ENCODE data around the gene ARHGAP12. TPM values are rescaled to one million over a fixed set of nuclear protein-coding genes. Genes with fewer than 3 reads are reported as not detected.

ARHGAP12 gene
- total RNA-seq (2021) (34.1 to 39.5 TPM (median 36.9 TPM) in 3 replicates), Bru-seq, nascent RNA (percentile 87 among the genes with signal in this experiment)
- long read RNA-seq, experiment 1, full-length matches to known transcripts, result 26 of 78 reads
- long read RNA-seq, experiment 1, partial matches to known transcripts, result 17 of 78 reads
- long read RNA-seq, experiment 1, other reads (novel, unspliced or antisense), result 35 of 78 reads
- long read RNA-seq, experiment 2, full-length matches to known transcripts, result 5 of 56 reads
- long read RNA-seq, experiment 2, partial matches to known transcripts, result 10 of 56 reads
- long read RNA-seq, experiment 2, other reads (novel, unspliced or antisense), result 41 of 56 reads
- long read RNA-seq, experiment 3, partial matches to known transcripts, result 1 of 4 reads
- long read RNA-seq, experiment 3, other reads (novel, unspliced or antisense), result 3 of 4 reads

DNA sequence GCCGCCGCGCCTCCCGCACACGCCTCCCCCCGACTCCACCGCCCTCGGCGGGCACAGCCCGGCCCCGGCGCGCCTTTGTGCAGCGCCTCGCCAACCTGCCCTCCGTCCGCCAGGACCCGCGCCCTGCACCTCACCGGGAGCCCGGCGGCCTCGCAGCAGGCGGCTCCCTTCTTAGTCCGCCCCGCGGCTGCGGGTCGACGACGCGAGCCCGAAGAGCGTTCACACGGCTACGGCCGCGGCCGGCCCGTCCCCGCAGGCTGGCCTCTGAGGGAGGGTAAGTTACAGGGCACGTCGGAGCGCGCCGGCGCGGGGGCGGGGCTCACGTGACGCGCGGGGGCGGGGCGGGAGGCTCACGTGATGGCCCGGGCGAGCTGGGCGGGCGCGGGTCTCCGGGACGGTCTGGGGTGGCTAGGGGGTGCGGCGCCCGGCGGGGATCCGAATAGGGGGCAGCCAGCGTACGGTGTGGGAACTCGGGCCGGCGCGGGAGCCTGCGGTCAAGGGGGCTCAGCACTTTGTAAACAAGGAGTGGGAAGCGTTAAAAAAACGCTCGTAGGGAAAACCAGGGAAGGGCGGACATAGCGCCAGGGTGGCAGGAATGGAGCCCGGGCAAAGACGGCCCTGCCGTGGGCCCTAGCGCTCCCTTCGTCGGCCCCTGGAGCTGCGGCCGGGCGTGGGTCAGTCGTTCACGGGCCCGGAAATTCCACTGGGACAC, at the start of gene ARHGAP12:
Gene ARHGAP12, minus strand, starts transcription at position 283 of the 712 bp plus-strand sequence. CDS start 19,976 bp downstream, outside the sequence.
- Mint-ChIP-seq H3K36me3 (peaks cover 6% of the 10 kb centered on the region), H3K27ac (peak within 1 kb of the TSS; percentile 91), H3K4me3 (peak within 1 kb of the TSS; percentile 92), H3K9me3 (peaks cover 6% of the 10 kb centered on the region), H3K27me3 (ENCODE audit: low read depth) (no peaks in the 10 kb centered on the region), H3K4me1 (peaks cover 38% of the 10 kb centered on the region)
- ATAC-seq (peak; percentile 80), DNase-seq (ENCODE audit: low spot score) (peak; percentile 90)
- ChIA-PET CTCF (interaction anchor here (0.9 to 1.7 kb wide), 2 partner anchors 67 to 76 kb away, joined by 4 to 7 read pairs; no protein-coding TSS in a partner anchor), POLR2A (interaction anchor here (1.5 kb wide), 1 partner anchor 169 kb away, joined by 4 read pairs; no protein-coding TSS in a partner anchor)
- no peak; the same call in 1 of the 2 replicates for TF ChIP-seq ZNF232 (CRISPR knock-in tag; IDR thresholded peaks at IDR 0.05)
- peak; percentile 89 for TF ChIP-seq SP1 (CRISPR knock-in tag; conservative IDR thresholded peaks at IDR 0.05)
- TF ChIP-seq OVOL2 (CRISPR knock-in tag; IDR thresholded peaks at IDR 0.05; ENCODE audit: borderline replicate concordance), result no peak
- no peak for TF ChIP-seq NFATC4 (CRISPR knock-in tag; IDR thresholded peaks at IDR 0.05)
- TF ChIP-seq FOXP1 (CRISPR knock-in tag; IDR thresholded peaks at IDR 0.05; ENCODE audit: borderline replicate concordance), result peak; percentile 82
- TF ChIP-seq GRHL2 (CRISPR knock-in tag; IDR thresholded peaks at IDR 0.05; ENCODE audit: insufficient replicate concordance, severe bottlenecking), result no peak
- no peak for TF ChIP-seq ELF4 (CRISPR knock-in tag; IDR thresholded peaks at IDR 0.05; ENCODE audit: low read depth)
- TF ChIP-seq FOXK1 (CRISPR knock-in tag; IDR thresholded peaks at IDR 0.05), result peak; percentile 48; the same call in 1 of the 2 replicates
- TF ChIP-seq, protein P1, sequence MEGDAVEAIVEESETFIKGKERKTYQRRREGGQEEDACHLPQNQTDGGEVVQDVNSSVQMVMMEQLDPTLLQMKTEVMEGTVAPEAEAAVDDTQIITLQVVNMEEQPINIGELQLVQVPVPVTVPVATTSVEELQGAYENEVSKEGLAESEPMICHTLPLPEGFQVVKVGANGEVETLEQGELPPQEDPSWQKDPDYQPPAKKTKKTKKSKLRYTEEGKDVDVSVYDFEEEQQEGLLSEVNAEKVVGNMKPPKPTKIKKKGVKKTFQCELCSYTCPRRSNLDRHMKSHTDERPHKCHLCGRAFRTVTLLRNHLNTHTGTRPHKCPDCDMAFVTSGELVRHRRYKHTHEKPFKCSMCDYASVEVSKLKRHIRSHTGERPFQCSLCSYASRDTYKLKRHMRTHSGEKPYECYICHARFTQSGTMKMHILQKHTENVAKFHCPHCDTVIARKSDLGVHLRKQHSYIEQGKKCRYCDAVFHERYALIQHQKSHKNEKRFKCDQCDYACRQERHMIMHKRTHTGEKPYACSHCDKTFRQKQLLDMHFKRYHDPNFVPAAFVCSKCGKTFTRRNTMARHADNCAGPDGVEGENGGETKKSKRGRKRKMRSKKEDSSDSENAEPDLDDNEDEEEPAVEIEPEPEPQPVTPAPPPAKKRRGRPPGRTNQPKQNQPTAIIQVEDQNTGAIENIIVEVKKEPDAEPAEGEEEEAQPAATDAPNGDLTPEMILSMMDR (IDR thresholded peaks at IDR 0.05), result no peak
- no peak for TF ChIP-seq SOX15 (CRISPR knock-in tag; IDR thresholded peaks at IDR 0.05)
- peak; percentile 75; the same call in 1 of the 2 replicates for TF ChIP-seq ETV6 (CRISPR knock-in tag; IDR thresholded peaks at IDR 0.05)
- no peak for TF ChIP-seq PRDM15 (CRISPR knock-in tag; IDR thresholded peaks at IDR 0.05)
- TF ChIP-seq RELA (CRISPR knock-in tag; IDR thresholded peaks at IDR 0.05; ENCODE audit: borderline replicate concordance), result no peak; the same call in 1 of the 2 replicates
- no peak for TF ChIP-seq RORB (CRISPR knock-in tag; IDR thresholded peaks at IDR 0.05)
- TF ChIP-seq JUN (CRISPR knock-in tag; IDR thresholded peaks at IDR 0.05), result no peak
- no peak for TF ChIP-seq EMX1 (CRISPR knock-in tag; IDR thresholded peaks at IDR 0.05)
- no peak for TF ChIP-seq E2F4 (CRISPR knock-in tag; IDR thresholded peaks at IDR 0.05; ENCODE audit: borderline replicate concordance, low read depth)
- no peak for TF ChIP-seq ZNF263 (CRISPR knock-in tag; IDR thresholded peaks at IDR 0.05; ENCODE audit: low read depth)
- TF ChIP-seq JAZF1 (CRISPR knock-in tag; IDR thresholded peaks at IDR 0.05), result no peak
- no peak for TF ChIP-seq ZNF219 (CRISPR knock-in tag; IDR thresholded peaks at IDR 0.05; ENCODE audit: borderline replicate concordance)
- no peak for TF ChIP-seq FOXJ3 (CRISPR knock-in tag; IDR thresholded peaks at IDR 0.05; ENCODE audit: borderline replicate concordance)
- TF ChIP-seq IRF2 (CRISPR knock-in tag; IDR thresholded peaks at IDR 0.05; ENCODE audit: borderline replicate concordance, low read depth), result no peak
- no peak for TF ChIP-seq KAT7 (CRISPR knock-in tag; IDR thresholded peaks at IDR 0.05; ENCODE audit: borderline replicate concordance)
- peak; percentile 51; the same call in 1 of the 2 replicates for TF ChIP-seq ZNF416 (CRISPR knock-in tag; IDR thresholded peaks at IDR 0.05)
- TF ChIP-seq CREB1 (CRISPR knock-in tag; IDR thresholded peaks at IDR 0.05), result no peak
- TF ChIP-seq AR (CRISPR knock-in tag; IDR thresholded peaks at IDR 0.05), result no peak
- TF ChIP-seq, protein P2, sequence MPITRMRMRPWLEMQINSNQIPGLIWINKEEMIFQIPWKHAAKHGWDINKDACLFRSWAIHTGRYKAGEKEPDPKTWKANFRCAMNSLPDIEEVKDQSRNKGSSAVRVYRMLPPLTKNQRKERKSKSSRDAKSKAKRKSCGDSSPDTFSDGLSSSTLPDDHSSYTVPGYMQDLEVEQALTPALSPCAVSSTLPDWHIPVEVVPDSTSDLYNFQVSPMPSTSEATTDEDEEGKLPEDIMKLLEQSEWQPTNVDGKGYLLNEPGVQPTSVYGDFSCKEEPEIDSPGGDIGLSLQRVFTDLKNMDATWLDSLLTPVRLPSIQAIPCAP (CRISPR knock-in tag; IDR thresholded peaks at IDR 0.05), result 0 out of 2 replicates have a peak, but pooled peaks have one; percentile 64
